SK-N-SH treated with all-trans-retinoic acid at 6 μM for 48 hours (cell line): ENCODE results near the gene GNG13.

Source experiments
- ARNTL ChIP-seq: fragments of 450-650 bp; formaldehyde crosslinking; IDR thresholded peaks from 2 replicates; pipeline ENCODE4 v1.5.0; 2020; ENCODE audit warnings: low read depth, mild to moderate bottlenecking, moderate library complexity, borderline replicate concordance
- ISL1 ChIP-seq: fragments of 250-450 bp; sonication (Bioruptor Pico); IDR thresholded peaks from 2 replicates; pipeline ENCODE4 v2.1.2; 2022; ENCODE audit warnings: mild to moderate bottlenecking, moderate library complexity
- OSR1 ChIP-seq: fragments of 250-450 bp; sonication (Bioruptor Pico); IDR thresholded peaks from 2 replicates; pipeline ENCODE4 v1.8.0; 2022; ENCODE audit warnings: moderate library complexity, mild to moderate bottlenecking, inconsistent platforms
- PPARA ChIP-seq: fragments of 250-450 bp; sonication (Bioruptor Pico); IDR thresholded peaks from 2 replicates; pipeline ENCODE4 v1.5.0; 2020; ENCODE audit warnings: mild to moderate bottlenecking, borderline replicate concordance
- RARB ChIP-seq: fragments of 250-450 bp; sonication (Bioruptor Pico); IDR thresholded peaks from 2 replicates; pipeline ENCODE4 v1.8.0; 2021; ENCODE audit warnings: mild to moderate bottlenecking, moderate library complexity
- SNAI2 ChIP-seq: fragments of 250-450 bp; sonication (Bioruptor Pico); IDR thresholded peaks from 2 replicates; pipeline ENCODE4 v1.5.0; 2020; ENCODE audit warnings: mild to moderate bottlenecking, moderate library complexity
- TCF4 ChIP-seq: fragments of 250-450 bp; sonication (Bioruptor Pico); IDR thresholded peaks from 2 replicates; pipeline ENCODE4 v1.8.0; 2021; ENCODE audit warnings: mild to moderate bottlenecking, moderate library complexity, borderline replicate concordance
- ZC3H10 ChIP-seq: fragments of 250-450 bp; sonication (Bioruptor Pico); IDR thresholded peaks from 2 replicates; pipeline ENCODE4 v1.5.1; 2021; ENCODE audit warnings: mild to moderate bottlenecking, moderate library complexity
- ZFP3 ChIP-seq: fragments of 250-450 bp; sonication (Bioruptor Pico); IDR thresholded peaks from 2 replicates; pipeline ENCODE4 v1.5.0; 2020; ENCODE audit warnings: mild to moderate bottlenecking, moderate library complexity
- ZFP30 ChIP-seq: fragments of 450-650 bp; formaldehyde crosslinking; IDR thresholded peaks from 2 replicates; pipeline ENCODE4 v1.5.0; 2022; ENCODE audit warnings: mild to moderate bottlenecking, moderate library complexity
- ZNF565 ChIP-seq: fragments of 450-650 bp; formaldehyde crosslinking; conservative IDR thresholded peaks from 2 replicates; pipeline ENCODE4 v1.5.0; 2020; ENCODE audit warnings: low read depth, mild to moderate bottlenecking, moderate library complexity
- ZNF70 ChIP-seq: fragments of 450-650 bp; formaldehyde crosslinking; IDR thresholded peaks from 2 replicates; pipeline ENCODE4 v1.5.0; 2020; ENCODE audit warnings: mild to moderate bottlenecking, moderate library complexity
- TF ChIP-seq, protein P1 (sequence below): fragments of 250-450 bp; sonication (Bioruptor Pico); IDR thresholded peaks from 2 replicates; pipeline ENCODE4 v1.8.0; 2021; ENCODE audit warnings: low read depth, mild to moderate bottlenecking, moderate library complexity, borderline replicate concordance
- TF ChIP-seq, protein P2 (sequence below): fragments of 250-450 bp; sonication (Bioruptor Pico); IDR thresholded peaks from 2 replicates; pipeline ENCODE4 v1.8.0; 2020; ENCODE audit warnings: mild to moderate bottlenecking, moderate library complexity, borderline replicate concordance

DNA sequence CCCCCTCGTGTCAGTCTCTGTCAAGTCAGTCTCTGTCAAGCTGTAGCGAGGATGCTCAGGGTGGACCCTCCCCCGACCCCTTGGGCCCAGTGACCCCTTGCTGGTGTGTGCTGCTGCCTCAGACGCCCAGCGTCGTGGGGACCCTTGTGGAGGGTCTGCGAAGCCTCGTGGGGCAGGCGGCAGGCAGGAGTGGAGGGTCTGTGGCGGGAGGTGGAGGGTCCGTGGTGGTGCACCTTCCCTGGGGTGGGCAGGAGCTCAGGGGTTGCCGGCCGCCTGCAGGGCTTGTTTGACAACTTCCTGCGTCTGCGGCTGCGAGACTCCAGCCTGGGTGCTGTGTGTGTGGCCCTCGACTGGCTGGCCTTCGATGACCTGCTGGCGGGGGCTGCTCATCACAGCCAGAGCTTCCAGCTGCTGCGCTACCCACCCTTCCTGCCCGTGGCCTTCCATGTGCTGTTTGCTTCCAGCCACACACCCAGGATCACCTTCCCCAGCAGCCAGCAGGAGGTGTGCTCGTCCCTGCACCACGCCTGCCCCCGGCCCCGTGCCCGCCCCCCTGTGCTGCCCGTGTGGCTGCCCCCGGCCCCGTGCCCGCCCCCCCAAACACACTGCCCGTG lies 5.6 kb downstream of the GNG13 start:
- no peak for TF ChIP-seq PPARA (CRISPR knock-in tag)
- TF ChIP-seq, protein P1, sequence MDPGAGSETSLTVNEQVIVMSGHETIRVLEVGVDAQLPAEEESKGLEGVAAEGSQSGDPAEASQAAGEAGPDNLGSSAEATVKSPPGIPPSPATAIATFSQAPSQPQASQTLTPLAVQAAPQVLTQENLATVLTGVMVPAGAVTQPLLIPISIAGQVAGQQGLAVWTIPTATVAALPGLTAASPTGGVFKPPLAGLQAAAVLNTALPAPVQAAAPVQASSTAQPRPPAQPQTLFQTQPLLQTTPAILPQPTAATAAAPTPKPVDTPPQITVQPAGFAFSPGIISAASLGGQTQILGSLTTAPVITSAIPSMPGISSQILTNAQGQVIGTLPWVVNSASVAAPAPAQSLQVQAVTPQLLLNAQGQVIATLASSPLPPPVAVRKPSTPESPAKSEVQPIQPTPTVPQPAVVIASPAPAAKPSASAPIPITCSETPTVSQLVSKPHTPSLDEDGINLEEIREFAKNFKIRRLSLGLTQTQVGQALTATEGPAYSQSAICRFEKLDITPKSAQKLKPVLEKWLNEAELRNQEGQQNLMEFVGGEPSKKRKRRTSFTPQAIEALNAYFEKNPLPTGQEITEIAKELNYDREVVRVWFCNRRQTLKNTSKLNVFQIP (CRISPR knock-in tag) = no peak
- no peak for TF ChIP-seq ZC3H10 (CRISPR knock-in tag)
- TF ChIP-seq ZFP30 = no peak
- TF ChIP-seq ISL1 (CRISPR knock-in tag) = no peak
- no peak for TF ChIP-seq ZNF70
- TF ChIP-seq RARB (CRISPR knock-in tag) = no peak
- no peak for TF ChIP-seq OSR1
- no peak for TF ChIP-seq ARNTL (CRISPR knock-in tag)
- TF ChIP-seq ZNF565 (CRISPR knock-in tag) = no peak
- TF ChIP-seq, protein P2, sequence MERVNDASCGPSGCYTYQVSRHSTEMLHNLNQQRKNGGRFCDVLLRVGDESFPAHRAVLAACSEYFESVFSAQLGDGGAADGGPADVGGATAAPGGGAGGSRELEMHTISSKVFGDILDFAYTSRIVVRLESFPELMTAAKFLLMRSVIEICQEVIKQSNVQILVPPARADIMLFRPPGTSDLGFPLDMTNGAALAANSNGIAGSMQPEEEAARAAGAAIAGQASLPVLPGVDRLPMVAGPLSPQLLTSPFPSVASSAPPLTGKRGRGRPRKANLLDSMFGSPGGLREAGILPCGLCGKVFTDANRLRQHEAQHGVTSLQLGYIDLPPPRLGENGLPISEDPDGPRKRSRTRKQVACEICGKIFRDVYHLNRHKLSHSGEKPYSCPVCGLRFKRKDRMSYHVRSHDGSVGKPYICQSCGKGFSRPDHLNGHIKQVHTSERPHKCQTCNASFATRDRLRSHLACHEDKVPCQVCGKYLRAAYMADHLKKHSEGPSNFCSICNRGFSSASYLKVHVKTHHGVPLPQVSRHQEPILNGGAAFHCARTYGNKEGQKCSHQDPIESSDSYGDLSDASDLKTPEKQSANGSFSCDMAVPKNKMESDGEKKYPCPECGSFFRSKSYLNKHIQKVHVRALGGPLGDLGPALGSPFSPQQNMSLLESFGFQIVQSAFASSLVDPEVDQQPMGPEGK (CRISPR knock-in tag) = no peak
- no peak for TF ChIP-seq TCF4 (CRISPR knock-in tag)
- no peak for TF ChIP-seq ZFP3 (CRISPR knock-in tag)
- no peak for TF ChIP-seq SNAI2 (CRISPR knock-in tag)
